Measurements from ENCODE around the gene COL17A1. TPM values are rescaled to one million over a fixed set of nuclear protein-coding genes. Genes with fewer than 3 reads are reported as not detected.

Gene COL17A1
- total RNA-seq, 1 experiment from 2014 or later = 514 TPM

DNA sequence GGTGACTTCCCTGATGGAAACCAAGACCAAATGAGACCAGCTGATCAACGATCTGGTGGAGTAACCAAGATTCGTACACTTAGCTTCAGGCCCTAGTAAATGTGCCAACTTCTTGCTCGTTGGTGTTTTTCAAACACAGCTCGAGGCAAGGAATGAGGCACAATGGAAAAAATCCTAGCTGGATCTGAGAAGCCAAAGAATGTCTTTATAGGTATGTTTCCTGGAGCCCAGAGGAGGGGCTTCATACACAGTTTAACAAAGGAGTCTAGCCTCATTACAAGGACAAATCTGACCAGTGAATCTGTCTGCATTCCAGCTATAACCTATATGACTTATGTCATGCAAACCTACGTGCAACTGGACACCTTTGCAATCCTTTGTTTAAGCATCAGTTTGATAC is 3.7 kb downstream of the COL17A1 start:
- CTCF ChIA-PET = interaction anchor here (0.6 to 6.0 kb wide), 14 partner anchors 10 to 196 kb away, joined by 3 to 157 read pairs (median 4); partner anchors contain the start of genes GSTO1 and SFR1
- BruUV-seq (replicated peaks) = no TSS peak
- DNase-seq (ENCODE audit: unreplicated experiment) = peak; percentile 42
- no peaks in the 10 kb centered on the region for H3K36me3 Mint-ChIP-seq (ENCODE audit: insufficient read depth, unreplicated experiment)
- H3K4me1 Mint-ChIP-seq (ENCODE audit: insufficient read depth, unreplicated experiment) = peaks cover 33% of the 10 kb centered on the region
- intact Hi-C loops (cut with micrococcal nuclease) = loop anchor here (5.0 kb wide), 1 partner anchor 35 kb away; no protein-coding TSS in a partner anchor
- TF ChIP-seq, protein P1, sequence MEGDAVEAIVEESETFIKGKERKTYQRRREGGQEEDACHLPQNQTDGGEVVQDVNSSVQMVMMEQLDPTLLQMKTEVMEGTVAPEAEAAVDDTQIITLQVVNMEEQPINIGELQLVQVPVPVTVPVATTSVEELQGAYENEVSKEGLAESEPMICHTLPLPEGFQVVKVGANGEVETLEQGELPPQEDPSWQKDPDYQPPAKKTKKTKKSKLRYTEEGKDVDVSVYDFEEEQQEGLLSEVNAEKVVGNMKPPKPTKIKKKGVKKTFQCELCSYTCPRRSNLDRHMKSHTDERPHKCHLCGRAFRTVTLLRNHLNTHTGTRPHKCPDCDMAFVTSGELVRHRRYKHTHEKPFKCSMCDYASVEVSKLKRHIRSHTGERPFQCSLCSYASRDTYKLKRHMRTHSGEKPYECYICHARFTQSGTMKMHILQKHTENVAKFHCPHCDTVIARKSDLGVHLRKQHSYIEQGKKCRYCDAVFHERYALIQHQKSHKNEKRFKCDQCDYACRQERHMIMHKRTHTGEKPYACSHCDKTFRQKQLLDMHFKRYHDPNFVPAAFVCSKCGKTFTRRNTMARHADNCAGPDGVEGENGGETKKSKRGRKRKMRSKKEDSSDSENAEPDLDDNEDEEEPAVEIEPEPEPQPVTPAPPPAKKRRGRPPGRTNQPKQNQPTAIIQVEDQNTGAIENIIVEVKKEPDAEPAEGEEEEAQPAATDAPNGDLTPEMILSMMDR (IDR thresholded peaks at IDR 0.05; ENCODE audit: unreplicated experiment) = no peak
- POLR2A ChIA-PET = interaction anchor here (0.6 to 31.8 kb wide), 30 partner anchors 8 to 212 kb away, joined by 3 to 1749 read pairs (median 4); partner anchors contain the start of genes CFAP43, GSTO1, SFR1 and SLK
- H3K4me3 Mint-ChIP-seq (ENCODE audit: unreplicated experiment) = peak overlapping the region; percentile 83
- no peaks in the 10 kb centered on the region for H3K9me3 Mint-ChIP-seq (ENCODE audit: unreplicated experiment)
- peak overlapping the region; percentile 97 for H3K27ac Mint-ChIP-seq (ENCODE audit: low read depth, unreplicated experiment)
- no peaks in the 10 kb centered on the region for H3K27me3 Mint-ChIP-seq (ENCODE audit: insufficient read depth, unreplicated experiment)

DNA sequence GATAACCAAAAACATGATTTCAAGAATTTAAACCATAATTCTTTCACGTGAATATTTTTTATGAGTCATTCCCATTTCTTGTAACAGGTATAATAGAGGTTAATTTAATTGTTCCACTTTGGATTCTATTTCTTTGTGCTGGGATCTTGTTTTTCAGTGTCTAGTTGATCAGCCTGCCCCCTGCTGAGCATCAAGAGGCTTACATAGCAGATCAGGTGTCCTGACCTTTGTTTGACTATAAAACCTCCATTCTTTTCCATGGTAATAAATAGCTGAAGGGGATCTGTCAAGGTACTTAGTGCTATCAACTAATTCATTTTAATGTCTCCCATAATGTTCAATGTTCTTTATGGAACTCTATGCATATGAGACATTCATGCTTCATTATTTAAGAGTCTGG is 4.9 kb downstream of the COL17A1 start:
- no peaks in the 10 kb centered on the region for H3K9me3 Mint-ChIP-seq (ENCODE audit: unreplicated experiment)
- TF ChIP-seq, protein P1 (IDR thresholded peaks at IDR 0.05; ENCODE audit: unreplicated experiment) = peak; percentile 45
- H3K27ac Mint-ChIP-seq (ENCODE audit: low read depth, unreplicated experiment) = no peak overlapping the region
- POLR2A ChIA-PET = interaction anchor here (0.6 to 31.8 kb wide), 14 partner anchors 8 to 210 kb away, joined by 3 to 1749 read pairs (median 4); partner anchors contain the start of genes GSTO1 and SFR1
- peaks cover 24% of the 10 kb centered on the region for H3K4me1 Mint-ChIP-seq (ENCODE audit: insufficient read depth, unreplicated experiment)
- peak overlapping the region; percentile 83 for H3K4me3 Mint-ChIP-seq (ENCODE audit: unreplicated experiment)
- no peaks in the 10 kb centered on the region for H3K36me3 Mint-ChIP-seq (ENCODE audit: insufficient read depth, unreplicated experiment)
- DNase-seq (ENCODE audit: unreplicated experiment) = peak; percentile 65
- no TSS peak for BruUV-seq (replicated peaks)
- intact Hi-C loops (cut with micrococcal nuclease) = loop anchor here (1.0 to 5.0 kb wide), 2 partner anchors 33 to 192 kb away; no protein-coding TSS in a partner anchor
- CTCF ChIA-PET = interaction anchor here (0.6 to 6.0 kb wide), 15 partner anchors 9 to 195 kb away, joined by 3 to 157 read pairs (median 5); partner anchors contain the start of genes GSTO1 and SFR1
- no peaks in the 10 kb centered on the region for H3K27me3 Mint-ChIP-seq (ENCODE audit: insufficient read depth, unreplicated experiment)

DNA sequence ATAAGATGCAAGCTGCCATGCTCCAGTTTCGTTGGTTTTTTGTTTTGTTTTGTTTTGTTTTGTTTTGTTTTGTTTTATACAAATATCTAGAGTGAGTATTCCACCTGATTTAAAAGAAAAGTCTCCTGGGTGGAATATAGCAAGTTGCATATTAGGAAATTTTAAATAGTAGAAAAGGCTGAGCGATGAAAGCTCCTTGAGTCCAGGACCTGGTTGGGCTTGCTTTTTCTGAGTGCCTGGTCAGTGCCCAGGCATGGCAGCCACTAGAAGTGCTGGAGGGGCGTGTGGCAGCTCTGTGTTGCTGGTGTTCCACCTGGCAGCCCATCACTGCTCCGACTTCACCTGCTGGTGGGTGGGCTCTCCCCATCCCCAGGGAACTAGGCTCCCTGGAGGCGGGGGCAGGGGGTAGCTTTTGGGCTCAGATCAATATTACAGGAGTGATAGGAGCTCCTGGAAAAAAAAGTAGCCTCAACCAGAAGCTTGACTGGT is 8.0 kb downstream of the COL17A1 start:
- CTCF ChIA-PET = interaction anchor here (0.7 to 4.0 kb wide), 2 partner anchors 25 to 44 kb away, joined by 3 to 32 read pairs; partner anchors contain the start of gene SFR1
- Mint-ChIP-seq H3K27ac (ENCODE audit: low read depth, unreplicated experiment) (no peak overlapping the region), H3K4me3 (ENCODE audit: unreplicated experiment) (no peak overlapping the region), H3K36me3 (ENCODE audit: insufficient read depth, unreplicated experiment) (peaks cover 3% of the 10 kb centered on the region), H3K27me3 (ENCODE audit: insufficient read depth, unreplicated experiment) (no peaks in the 10 kb centered on the region), H3K4me1 (ENCODE audit: insufficient read depth, unreplicated experiment) (peaks cover 13% of the 10 kb centered on the region), H3K9me3 (ENCODE audit: unreplicated experiment) (no peaks in the 10 kb centered on the region)
- intact Hi-C loops (cut with micrococcal nuclease) = no loop called here
- no TSS peak for BruUV-seq (replicated peaks)
- POLR2A ChIA-PET = interaction anchor here (0.7 to 31.8 kb wide), 9 partner anchors 8 to 190 kb away, joined by 3 to 1749 read pairs (median 4); partner anchors contain the start of gene SFR1
- DNase-seq (ENCODE audit: unreplicated experiment) = no peak
- TF ChIP-seq, protein P1 (IDR thresholded peaks at IDR 0.05; ENCODE audit: unreplicated experiment) = no peak

DNA sequence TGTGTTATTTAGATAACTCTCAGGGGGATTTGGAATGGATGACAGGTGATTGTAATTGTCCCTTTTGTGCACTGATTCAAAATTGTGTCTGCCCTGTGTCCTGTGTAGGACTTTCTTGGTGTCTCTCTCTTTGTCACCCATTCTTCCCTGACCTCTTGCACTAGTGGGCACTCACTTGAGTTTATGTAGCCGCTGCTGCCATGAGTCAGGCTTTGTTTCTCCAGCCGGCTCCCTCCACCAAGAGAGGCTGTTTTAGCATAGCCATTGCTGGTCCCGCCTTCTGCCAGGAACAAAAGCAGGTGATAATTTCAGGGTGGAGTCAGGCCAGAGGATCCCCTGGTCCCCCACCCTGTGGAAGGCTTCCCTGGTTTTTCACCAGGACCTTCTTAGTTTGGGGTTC is 8.4 kb downstream of the COL17A1 start:
- ChIA-PET POLR2A (interaction anchor here (0.7 to 31.8 kb wide), 8 partner anchors 10 to 189 kb away, joined by 3 to 1749 read pairs (median 4); partner anchors contain the start of gene SFR1), CTCF (interaction anchor here (1.2 to 4.0 kb wide), 2 partner anchors 15 to 45 kb away, joined by 3 to 32 read pairs; partner anchors contain the start of gene SFR1)
- Mint-ChIP-seq H3K27ac (ENCODE audit: low read depth, unreplicated experiment) (no peak overlapping the region), H3K27me3 (ENCODE audit: insufficient read depth, unreplicated experiment) (no peaks in the 10 kb centered on the region), H3K4me3 (ENCODE audit: unreplicated experiment) (no peak overlapping the region), H3K4me1 (ENCODE audit: insufficient read depth, unreplicated experiment) (peaks cover 13% of the 10 kb centered on the region), H3K36me3 (ENCODE audit: insufficient read depth, unreplicated experiment) (peaks cover 6% of the 10 kb centered on the region), H3K9me3 (ENCODE audit: unreplicated experiment) (no peaks in the 10 kb centered on the region)
- TF ChIP-seq, protein P1 (IDR thresholded peaks at IDR 0.05; ENCODE audit: unreplicated experiment) = no peak
- no peak for DNase-seq (ENCODE audit: unreplicated experiment)
- no TSS peak for BruUV-seq (replicated peaks)
- intact Hi-C loops (cut with micrococcal nuclease) = no loop called here
